HL-60 (cell line): ENCODE measurements around the gene EPHX1.

ENCODE experiments used
- GABPA ChIP-seq: IDR thresholded peaks from 2 replicates; pipeline ENCODE4 v1.6.1; 2012; ENCODE audit warnings: low read depth
- TF ChIP-seq, protein P1 (sequence below): IDR thresholded peaks from one replicate; pipeline ENCODE4 v1.5.1; 2011; ENCODE audit warnings: low read length, control low read depth, inconsistent platforms; ENCODE audit not compliant: insufficient read depth
- TF ChIP-seq, protein P2 (sequence below): IDR thresholded peaks from 2 replicates; pipeline ENCODE4 v1.6.1; 2012; ENCODE audit warnings: low read depth; ENCODE audit not compliant: insufficient replicate concordance

DNA sequence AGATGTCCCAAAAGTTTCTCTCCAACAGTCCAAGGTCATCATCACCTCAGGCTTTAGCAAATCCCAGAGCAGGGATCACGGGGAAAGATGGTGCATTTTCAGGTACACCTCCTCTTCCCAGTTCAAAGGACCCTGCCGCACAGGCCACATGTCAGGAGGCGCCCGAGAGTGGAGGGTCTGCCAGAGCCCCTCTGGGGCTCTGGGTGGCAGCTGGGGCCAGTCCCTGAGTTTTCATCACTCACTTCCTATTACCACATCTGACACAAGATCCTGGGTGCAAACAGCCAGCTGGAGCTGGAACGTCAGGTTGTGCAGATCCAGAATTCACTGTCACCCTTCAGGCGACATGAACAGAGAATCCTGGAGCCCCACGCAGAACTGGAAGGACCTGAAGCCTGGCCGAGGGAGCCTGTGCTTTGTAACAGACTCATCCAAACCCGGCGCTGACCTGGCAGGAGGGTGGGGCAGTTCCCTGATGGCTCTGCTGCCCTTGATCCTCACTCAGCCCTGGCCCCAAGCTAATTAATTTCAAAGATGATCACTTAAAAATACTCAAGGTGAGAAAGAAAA lies 63.4 kb downstream of the EPHX1 start:
- TF ChIP-seq, protein P1, sequence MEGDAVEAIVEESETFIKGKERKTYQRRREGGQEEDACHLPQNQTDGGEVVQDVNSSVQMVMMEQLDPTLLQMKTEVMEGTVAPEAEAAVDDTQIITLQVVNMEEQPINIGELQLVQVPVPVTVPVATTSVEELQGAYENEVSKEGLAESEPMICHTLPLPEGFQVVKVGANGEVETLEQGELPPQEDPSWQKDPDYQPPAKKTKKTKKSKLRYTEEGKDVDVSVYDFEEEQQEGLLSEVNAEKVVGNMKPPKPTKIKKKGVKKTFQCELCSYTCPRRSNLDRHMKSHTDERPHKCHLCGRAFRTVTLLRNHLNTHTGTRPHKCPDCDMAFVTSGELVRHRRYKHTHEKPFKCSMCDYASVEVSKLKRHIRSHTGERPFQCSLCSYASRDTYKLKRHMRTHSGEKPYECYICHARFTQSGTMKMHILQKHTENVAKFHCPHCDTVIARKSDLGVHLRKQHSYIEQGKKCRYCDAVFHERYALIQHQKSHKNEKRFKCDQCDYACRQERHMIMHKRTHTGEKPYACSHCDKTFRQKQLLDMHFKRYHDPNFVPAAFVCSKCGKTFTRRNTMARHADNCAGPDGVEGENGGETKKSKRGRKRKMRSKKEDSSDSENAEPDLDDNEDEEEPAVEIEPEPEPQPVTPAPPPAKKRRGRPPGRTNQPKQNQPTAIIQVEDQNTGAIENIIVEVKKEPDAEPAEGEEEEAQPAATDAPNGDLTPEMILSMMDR: no peak
- TF ChIP-seq GABPA: no peak
- TF ChIP-seq, protein P2, sequence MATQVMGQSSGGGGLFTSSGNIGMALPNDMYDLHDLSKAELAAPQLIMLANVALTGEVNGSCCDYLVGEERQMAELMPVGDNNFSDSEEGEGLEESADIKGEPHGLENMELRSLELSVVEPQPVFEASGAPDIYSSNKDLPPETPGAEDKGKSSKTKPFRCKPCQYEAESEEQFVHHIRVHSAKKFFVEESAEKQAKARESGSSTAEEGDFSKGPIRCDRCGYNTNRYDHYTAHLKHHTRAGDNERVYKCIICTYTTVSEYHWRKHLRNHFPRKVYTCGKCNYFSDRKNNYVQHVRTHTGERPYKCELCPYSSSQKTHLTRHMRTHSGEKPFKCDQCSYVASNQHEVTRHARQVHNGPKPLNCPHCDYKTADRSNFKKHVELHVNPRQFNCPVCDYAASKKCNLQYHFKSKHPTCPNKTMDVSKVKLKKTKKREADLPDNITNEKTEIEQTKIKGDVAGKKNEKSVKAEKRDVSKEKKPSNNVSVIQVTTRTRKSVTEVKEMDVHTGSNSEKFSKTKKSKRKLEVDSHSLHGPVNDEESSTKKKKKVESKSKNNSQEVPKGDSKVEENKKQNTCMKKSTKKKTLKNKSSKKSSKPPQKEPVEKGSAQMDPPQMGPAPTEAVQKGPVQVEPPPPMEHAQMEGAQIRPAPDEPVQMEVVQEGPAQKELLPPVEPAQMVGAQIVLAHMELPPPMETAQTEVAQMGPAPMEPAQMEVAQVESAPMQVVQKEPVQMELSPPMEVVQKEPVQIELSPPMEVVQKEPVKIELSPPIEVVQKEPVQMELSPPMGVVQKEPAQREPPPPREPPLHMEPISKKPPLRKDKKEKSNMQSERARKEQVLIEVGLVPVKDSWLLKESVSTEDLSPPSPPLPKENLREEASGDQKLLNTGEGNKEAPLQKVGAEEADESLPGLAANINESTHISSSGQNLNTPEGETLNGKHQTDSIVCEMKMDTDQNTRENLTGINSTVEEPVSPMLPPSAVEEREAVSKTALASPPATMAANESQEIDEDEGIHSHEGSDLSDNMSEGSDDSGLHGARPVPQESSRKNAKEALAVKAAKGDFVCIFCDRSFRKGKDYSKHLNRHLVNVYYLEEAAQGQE: no peak
